ENCODE results near the gene NINJ1. TPM values are rescaled to one million over a fixed set of nuclear protein-coding genes. Genes with fewer than 3 reads are reported as not detected.
A peak's percentile ranks its signal among the peaks of the same experiment; 100 is the strongest.

NINJ1 gene
- total and polyA plus RNA-seq, 2 of the 13 experiments (the other 11 are each of a cell fraction or from before 2014, with no cell fraction given): 81.2 to 92.1 TPM

GRCh38 chr9:93129691-93130500 lies 4.2 kb downstream of the NINJ1 start:
- Histone ChIP-seq H3K79me2 (ENCODE audit: insufficient read depth, low read length) (peaks cover 74% of the 10 kb centered on the region), H3K27ac (ENCODE audit: extremely low read length, insufficient read depth, low read length) (peak overlapping the region; percentile 5), H3K9ac (ENCODE audit: insufficient read depth, low read depth, low read length) (0 out of 2 replicates have a peak overlapping the region, but pooled peaks have one; percentile 13), H2AFZ (ENCODE audit: low read length) (no peak overlapping the region), H3K27me3 (ENCODE audit: control insufficient read depth in 1 of 2, insufficient read depth in 2 of 2, low read length in 2 of 2) (no peaks in the 10 kb centered on the region; a peak in 1 of 5 replicates), H3K36me3 (replicated peaks in 1 of 2; ENCODE audit: control insufficient read depth in 1 of 2, insufficient read depth in 2 of 2, low read length in 2 of 2) (peaks cover 18 to 20% of the 10 kb centered on the region in 2 experiments; a peak in 4 of 5 replicates), H3K4me3 (replicated peaks in 1 of 3; ENCODE audit: insufficient read depth in 1 of 3, low read depth in 2 of 3, low read length in 3 of 3) (no peak overlapping the region), H3K9me3 (ENCODE audit: low read length) (no peaks in the 10 kb centered on the region), H3K4me1 (ENCODE audit: insufficient read depth, low read length) (peaks cover 76% of the 10 kb centered on the region), H3K4me2 (ENCODE audit: low read depth, low read length) (peak overlapping the region; percentile 1; the same call in 1 of the 2 replicates), H4K20me1 (ENCODE audit: insufficient read depth, low read length) (no peaks in the 10 kb centered on the region)
- CTCF ChIA-PET (ENCODE audit: low intra/inter-chr PET ratio, low total read pairs): no interaction called here
- WGBS (ENCODE audit: low lambda C conversion rate): no CpG with 5 or more reads among the region's 11 CpGs
- peak; percentile 54 for TF ChIP-seq AGO2 (optimal IDR thresholded peaks at IDR 0.05; ENCODE audit: low read depth, low read length)
- TF ChIP-seq TOE1 (CRISPR knock-in tag; IDR thresholded peaks at IDR 0.05): no peak
- TF ChIP-seq NFKBIZ (CRISPR knock-in tag; IDR thresholded peaks at IDR 0.05): no peak
- TF ChIP-seq ZNF354B (CRISPR knock-in tag; IDR thresholded peaks at IDR 0.05): no peak
- no peak for TF ChIP-seq STAG1 (CRISPR knock-in tag; IDR thresholded peaks at IDR 0.05)
- ATAC-seq (no peak), DNase-seq (ENCODE audit: low spot score) (no peak), FAIRE-seq (no peak)
- POLR2A ChIA-PET: interaction anchor here (0.6 to 7.5 kb wide), 6 partner anchors 10 to 669 kb away, joined by 3 to 195 read pairs (median 3); no protein-coding TSS in a partner anchor
- in situ Hi-C loops (cut with HindIII; ENCODE audit: extremely low pct_ligation_motif_present, low pct_unique_long_range_greater_than_20kb) (no loop called here), intact Hi-C loops (cut with micrococcal nuclease; ENCODE audit: unreplicated experiment) (no loop called here)
- BruUV-seq (replicated peaks): no TSS peak

- H3K4me1 ChIP-seq (ENCODE audit: insufficient read depth, low read length): peaks cover 70% of the 10 kb centered on the region
- ATAC-seq: no peak
- BruUV-seq (replicated peaks): no TSS peak
- intact Hi-C loops (cut with micrococcal nuclease; ENCODE audit: unreplicated experiment): no loop called here
- no peak overlapping the region for H3K4me2 ChIP-seq (ENCODE audit: low read depth, low read length)
- H3K79me2 ChIP-seq (ENCODE audit: insufficient read depth, low read length): peaks cover 74% of the 10 kb centered on the region
- WGBS (ENCODE audit: low lambda C conversion rate): 92% methylated on average over 4 of the region's 8 CpGs
- no peak overlapping the region for H3K4me3 ChIP-seq (replicated peaks in 1 of 3; ENCODE audit: insufficient read depth in 1 of 3, low read depth in 2 of 3, low read length in 3 of 3)
- FAIRE-seq: no peak
- H3K27me3 ChIP-seq (ENCODE audit: control insufficient read depth in 1 of 2, insufficient read depth in 2 of 2, low read length in 2 of 2): no peaks in the 10 kb centered on the region; a peak in 1 of 5 replicates
- CTCF ChIA-PET (ENCODE audit: low intra/inter-chr PET ratio, low total read pairs): no interaction called here
- H4K20me1 ChIP-seq (ENCODE audit: insufficient read depth, low read length): no peaks in the 10 kb centered on the region
- POLR2A ChIA-PET: interaction anchor here (1.1 to 7.5 kb wide), 4 partner anchors 12 to 170 kb away, joined by 3 to 195 read pairs (median 3); no protein-coding TSS in a partner anchor
- H3K9ac ChIP-seq (ENCODE audit: insufficient read depth, low read depth, low read length): peak overlapping the region; percentile 13; the same call in 1 of the 2 replicates
- no peak for DNase-seq (ENCODE audit: low spot score)
- no peak overlapping the region for H2AFZ ChIP-seq (ENCODE audit: low read length)
- no peaks in the 10 kb centered on the region for H3K9me3 ChIP-seq (ENCODE audit: low read length)
- H3K27ac ChIP-seq (ENCODE audit: extremely low read length, insufficient read depth, low read length): peak overlapping the region; percentile 5
- no peak for TF ChIP-seq RXRB (CRISPR knock-in tag; IDR thresholded peaks at IDR 0.05; ENCODE audit: borderline replicate concordance)
- TF ChIP-seq ZNF768 (CRISPR knock-in tag; IDR thresholded peaks at IDR 0.05): 0 out of 2 replicates have a peak, but pooled peaks have one; percentile 23
- in situ Hi-C loops (cut with HindIII; ENCODE audit: extremely low pct_ligation_motif_present, low pct_unique_long_range_greater_than_20kb): no loop called here
- peaks cover 22 to 26% of the 10 kb centered on the region in 2 experiments; a peak in 4 of 5 replicates for H3K36me3 ChIP-seq (replicated peaks in 1 of 2; ENCODE audit: control insufficient read depth in 1 of 2, insufficient read depth in 2 of 2, low read length in 2 of 2)
Measured at GRCh38 chr9:93129286-93129685, 4.8 kb downstream of the NINJ1 start.
